ENCODE measurements around the gene MPP7. TPM values are rescaled to one million over a fixed set of nuclear protein-coding genes. Genes with fewer than 3 reads are reported as not detected.

Gene MPP7
- total and polyA plus RNA-seq, 2 donors = 14.2 to 31.2 TPM

DNA sequence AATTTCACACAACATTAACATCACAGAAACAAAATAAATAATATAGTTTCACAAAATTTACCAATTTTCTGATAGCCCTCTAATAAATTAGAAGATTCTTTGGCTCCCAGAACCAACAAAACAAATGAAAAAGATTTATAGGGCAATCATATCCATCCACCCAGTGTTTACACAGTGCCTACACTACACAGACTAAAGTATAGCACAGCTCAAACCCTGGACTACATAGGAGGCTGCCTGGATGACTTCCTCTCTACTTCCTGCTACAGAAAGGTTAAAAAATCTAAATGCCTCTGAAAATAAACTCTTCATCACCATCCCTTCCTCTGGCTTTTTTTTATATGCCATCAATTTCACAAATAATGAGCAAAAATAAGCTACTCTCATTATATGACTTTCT is 28.4 kb downstream of the MPP7 start:
- Histone ChIP-seq H3K4me1 (ENCODE audit: insufficient read depth) (no peaks in the 10 kb centered on the region), H3K27ac (ENCODE audit: low read depth) (no peak overlapping the region), H3K4me3 (ENCODE audit: low read depth, low read length) (no peak overlapping the region), H3K36me3 (ENCODE audit: insufficient read depth) (no peaks in the 10 kb centered on the region)
- no peak for DNase-seq (ENCODE audit: extremely low spot score)

DNA sequence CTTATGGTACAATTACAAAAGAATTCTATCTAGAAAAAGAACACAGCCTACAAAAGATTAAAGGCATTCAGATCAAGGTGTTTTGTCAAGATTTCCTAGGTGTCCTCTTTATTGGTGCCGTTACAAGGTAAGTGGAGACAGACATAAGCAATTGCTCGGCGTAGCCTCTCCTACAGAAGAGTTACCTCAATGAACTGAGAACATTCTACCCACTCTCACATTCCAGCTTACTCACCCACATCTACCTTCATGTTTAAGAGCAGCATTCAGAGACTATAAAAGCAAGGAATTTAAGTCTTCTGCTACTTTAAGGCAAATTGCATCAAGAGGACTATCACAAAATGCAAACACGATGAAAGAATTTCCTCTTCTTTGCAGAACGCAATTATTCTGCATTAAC is 29.5 kb downstream of the MPP7 start:
- H3K4me1 ChIP-seq (ENCODE audit: insufficient read depth) = no peaks in the 10 kb centered on the region
- no peak for DNase-seq (ENCODE audit: extremely low spot score)
- H3K27ac ChIP-seq (ENCODE audit: low read depth) = no peak overlapping the region
- H3K4me3 ChIP-seq (ENCODE audit: low read depth, low read length) = no peak overlapping the region
- H3K36me3 ChIP-seq (ENCODE audit: insufficient read depth) = no peaks in the 10 kb centered on the region
- WGBS = 76% methylated on average over 5 of the region's 5 CpGs

DNA sequence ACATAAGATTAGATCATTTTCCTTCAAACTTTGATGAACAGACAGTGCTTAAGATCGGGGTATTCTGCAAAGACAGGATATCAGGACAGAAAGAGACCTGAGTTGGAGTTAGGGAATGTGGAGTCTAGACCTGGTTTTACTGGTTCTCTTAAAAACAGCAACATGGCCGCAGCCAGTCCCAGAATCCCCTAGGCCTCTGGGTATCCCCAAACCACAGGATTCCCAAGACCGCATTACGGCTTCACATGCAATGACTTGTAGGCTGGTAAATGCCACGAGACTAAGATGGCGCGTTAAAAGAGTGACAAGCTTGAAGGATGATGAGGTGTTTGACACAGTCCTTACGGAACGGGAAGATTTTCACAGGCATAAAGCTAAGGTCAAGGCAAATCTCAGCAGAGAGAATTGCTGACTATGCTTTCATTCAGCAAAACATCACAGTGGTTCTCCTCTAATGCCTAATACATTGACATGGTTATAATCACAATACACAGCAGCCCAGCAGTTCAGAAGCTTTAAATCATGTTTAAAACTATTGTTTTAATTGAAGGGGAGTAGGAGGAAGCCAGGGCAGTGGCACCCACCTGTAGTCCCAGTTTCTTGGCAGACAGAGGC is 32.9 kb downstream of the MPP7 start:
- Histone ChIP-seq H3K27ac (ENCODE audit: low read depth) (no peak overlapping the region), H3K4me3 (ENCODE audit: low read depth, low read length) (no peak overlapping the region), H3K4me1 (ENCODE audit: insufficient read depth) (no peaks in the 10 kb centered on the region), H3K36me3 (ENCODE audit: insufficient read depth) (peaks cover 2% of the 10 kb centered on the region)
- 92% methylated on average over 9 of the region's 9 CpGs for WGBS
- DNase-seq (ENCODE audit: extremely low spot score) = no peak

DNA sequence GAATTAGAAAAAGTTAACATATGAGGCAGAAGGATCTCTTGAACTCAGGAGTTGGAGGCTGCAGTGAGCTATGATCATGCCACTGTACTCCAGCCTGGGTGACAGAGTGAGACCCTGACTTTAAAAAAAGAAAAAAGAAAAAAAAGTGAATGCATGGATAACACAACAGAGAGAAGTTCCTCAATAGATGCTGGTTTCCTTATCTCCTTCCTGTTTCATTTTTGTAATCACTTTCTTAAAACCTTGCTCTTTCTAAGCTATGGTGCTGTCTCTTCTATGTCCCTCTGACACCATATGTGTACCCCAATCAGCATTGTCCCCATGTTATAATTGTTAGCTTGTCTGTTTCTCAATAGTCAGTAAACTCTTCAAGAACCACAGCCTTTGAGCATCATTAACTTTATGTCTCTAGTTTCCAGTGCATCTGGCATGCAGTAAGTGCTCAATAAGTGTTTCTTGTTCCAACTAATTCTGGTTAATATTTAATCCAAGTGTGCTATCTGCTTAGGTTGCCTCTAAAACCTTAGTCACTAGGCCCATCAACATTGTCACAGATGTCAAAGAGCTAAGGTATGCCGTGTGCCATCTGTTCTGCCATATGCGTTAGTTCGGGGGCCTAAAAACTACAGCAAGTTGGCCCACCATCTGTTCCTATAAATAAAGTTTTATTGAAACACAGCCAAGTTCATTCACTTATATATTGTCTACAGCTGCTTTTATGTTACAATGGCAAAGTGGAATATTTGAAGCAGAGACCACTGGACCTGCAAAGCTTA is 36.2 kb downstream of the MPP7 start:
- Histone ChIP-seq H3K4me1 (ENCODE audit: insufficient read depth) (no peaks in the 10 kb centered on the region), H3K4me3 (ENCODE audit: low read depth, low read length) (no peak overlapping the region), H3K27ac (ENCODE audit: low read depth) (no peak overlapping the region), H3K36me3 (ENCODE audit: insufficient read depth) (peaks cover 2% of the 10 kb centered on the region)
- WGBS = 97% methylated on average over 3 of the region's 3 CpGs
- no peak for DNase-seq (ENCODE audit: extremely low spot score)

DNA sequence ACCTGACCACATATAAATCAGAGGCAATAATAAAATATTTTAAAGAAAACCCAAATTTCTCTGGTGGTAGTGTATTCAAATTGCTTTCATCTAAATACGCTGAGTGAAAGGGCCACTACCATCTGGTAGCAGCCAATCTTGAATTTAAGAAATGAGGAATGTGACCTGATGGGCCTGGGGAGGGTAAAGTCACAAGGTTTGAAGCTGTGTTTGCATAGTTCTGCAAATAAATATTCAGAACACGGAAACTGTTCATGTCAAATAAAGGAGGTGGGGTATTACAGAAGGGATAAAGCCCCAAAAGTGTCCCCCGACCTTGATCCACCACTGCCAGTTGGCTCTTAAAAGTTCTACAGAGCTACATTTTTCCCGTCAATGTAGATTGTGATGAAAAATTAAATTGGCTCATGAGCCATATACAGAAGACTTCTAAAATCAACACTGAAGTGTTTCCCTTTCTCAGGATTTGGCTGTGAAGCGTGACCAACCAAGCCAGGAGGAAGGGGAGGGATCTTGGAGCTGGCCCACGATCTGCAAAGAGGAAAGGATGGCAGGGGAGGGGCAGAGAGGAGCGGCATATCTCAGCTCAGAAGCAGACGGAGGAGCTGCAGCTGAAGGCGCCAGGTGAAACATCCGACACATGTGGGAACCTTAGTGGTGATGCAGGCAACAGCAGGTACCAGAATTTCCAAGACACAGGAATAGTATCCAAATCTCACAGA is 39.6 kb downstream of the MPP7 start:
- Histone ChIP-seq H3K4me3 (ENCODE audit: low read depth, low read length) (no peak overlapping the region), H3K36me3 (ENCODE audit: insufficient read depth) (peaks cover 2% of the 10 kb centered on the region), H3K27ac (ENCODE audit: low read depth) (no peak overlapping the region), H3K4me1 (ENCODE audit: insufficient read depth) (no peaks in the 10 kb centered on the region)
- no peak for DNase-seq (ENCODE audit: extremely low spot score)
- 43% methylated on average over 10 of the region's 10 CpGs for WGBS

DNA sequence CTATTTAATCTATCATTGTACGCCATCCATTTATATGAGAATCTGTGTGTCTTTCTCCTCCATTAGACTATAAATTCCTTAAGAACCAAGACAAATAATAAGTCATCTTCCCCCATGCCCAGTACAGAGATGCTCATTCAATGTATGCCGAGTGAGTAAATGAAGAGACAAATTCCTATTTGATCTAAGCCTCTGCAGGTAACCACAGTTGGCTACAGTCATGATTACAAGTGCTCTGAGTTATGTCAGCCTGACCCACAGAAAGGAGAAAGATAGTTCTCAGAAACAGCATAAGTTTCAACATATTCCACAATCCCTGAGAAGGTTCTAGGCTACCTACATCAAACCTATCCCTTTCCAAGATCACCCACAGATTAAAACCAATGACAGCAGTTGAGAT is 46.1 kb downstream of the MPP7 start:
- WGBS = 89% methylated on average over 2 of the region's 2 CpGs
- DNase-seq (ENCODE audit: extremely low spot score) = no peak
- H3K36me3 ChIP-seq (ENCODE audit: insufficient read depth) = no peaks in the 10 kb centered on the region
- H3K4me3 ChIP-seq (ENCODE audit: low read depth, low read length) = no peak overlapping the region
- peaks cover 1% of the 10 kb centered on the region for H3K4me1 ChIP-seq (ENCODE audit: insufficient read depth)
- no peak overlapping the region for H3K27ac ChIP-seq (ENCODE audit: low read depth)

DNA sequence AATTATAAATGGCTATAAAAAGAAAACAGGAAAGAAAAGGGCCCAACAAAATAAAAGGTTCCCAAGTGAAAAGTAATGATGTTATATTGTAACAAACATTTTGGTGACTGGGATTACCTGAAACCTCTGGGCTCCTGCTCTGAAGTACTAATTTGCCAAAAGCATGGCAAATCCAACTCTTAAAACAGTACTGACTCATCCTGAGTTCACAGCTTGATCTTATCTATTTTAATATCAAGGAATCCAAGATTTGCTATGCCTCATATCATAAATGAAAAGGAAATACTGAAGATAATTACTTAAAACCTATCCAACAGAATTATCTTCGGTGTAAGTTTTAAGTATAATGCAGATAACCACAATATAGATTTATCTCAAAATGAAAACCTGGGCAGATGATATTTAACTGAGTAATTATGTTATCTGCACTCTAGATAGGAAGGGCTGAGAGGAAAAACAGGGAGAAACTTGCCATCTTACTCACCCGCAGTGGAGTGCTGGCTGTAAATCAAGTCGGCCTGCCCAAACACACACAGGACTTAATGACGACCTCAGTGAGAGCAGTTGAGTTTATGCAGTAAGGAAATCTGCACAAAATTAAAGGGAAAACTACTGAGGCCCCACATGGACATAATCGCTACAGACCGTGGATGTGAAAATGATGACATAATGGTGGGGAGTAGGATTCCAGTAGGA is 48.4 kb downstream of the MPP7 start:
- H3K4me1 ChIP-seq (ENCODE audit: insufficient read depth) = peaks cover 1% of the 10 kb centered on the region
- no peak overlapping the region for H3K27ac ChIP-seq (ENCODE audit: low read depth)
- H3K4me3 ChIP-seq (ENCODE audit: low read depth, low read length) = no peak overlapping the region
- no peaks in the 10 kb centered on the region for H3K36me3 ChIP-seq (ENCODE audit: insufficient read depth)
- 12% methylated on average over 6 of the region's 6 CpGs for WGBS
- DNase-seq (ENCODE audit: extremely low spot score) = no peak

DNA sequence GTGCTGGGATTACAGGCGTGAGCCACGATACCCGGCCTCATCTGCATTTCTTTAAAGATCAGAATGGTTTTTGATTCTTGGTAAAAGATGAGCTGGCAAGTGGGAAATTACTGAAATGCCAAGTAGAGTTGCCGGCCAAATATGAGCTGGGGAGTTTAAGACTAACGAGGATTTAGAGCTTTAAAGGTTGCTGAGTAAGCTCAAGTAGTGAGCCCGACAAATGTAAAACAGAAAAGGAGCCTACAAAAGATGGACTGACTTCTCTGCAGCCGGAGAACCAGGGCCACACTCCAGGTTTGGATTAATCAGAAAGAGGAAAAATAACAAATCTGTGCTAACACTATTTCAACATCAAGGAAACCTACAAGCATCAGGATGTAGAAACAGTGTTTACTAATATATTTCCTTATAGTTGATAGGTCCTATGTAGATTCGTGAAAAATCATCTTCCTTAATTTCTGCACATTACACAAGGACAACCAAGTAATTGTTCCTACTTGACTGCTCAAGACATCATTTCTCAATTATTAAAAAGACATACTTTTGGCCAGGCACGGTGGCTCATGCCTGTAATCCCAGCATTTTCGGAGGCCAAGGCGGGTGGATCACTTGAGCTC is 49.6 kb downstream of the MPP7 start:
- DNase-seq (ENCODE audit: extremely low spot score) = no peak
- WGBS = 66% methylated on average over 11 of the region's 11 CpGs
- no peak overlapping the region for H3K27ac ChIP-seq (ENCODE audit: low read depth)

More for the DNA sequence above, 49.6 kb downstream of the MPP7 start:
- peaks cover 1% of the 10 kb centered on the region for H3K4me1 ChIP-seq (ENCODE audit: insufficient read depth)
- H3K4me3 ChIP-seq (ENCODE audit: low read depth, low read length) = no peak overlapping the region
- H3K36me3 ChIP-seq (ENCODE audit: insufficient read depth) = no peaks in the 10 kb centered on the region

Small RNA genes within 50 kb of the gene (small RNA-seq; reads per million reads assigned to genes)
- not detected for gene MIR8086

Other genes with a start within 250 kb of the MPP7 start
- 158 TPM for gene WAC, start 230.1 kb upstream of the MPP7 start, total RNA-seq
- gene WAC, start 230.1 kb upstream of the MPP7 start, polyA plus RNA-seq = 79.5 TPM